A673 (cell line): ENCODE measurements around the gene ITPR1.

Experiments used
- EZH2 ChIP-seq: fragments of 200-600 bp; sonication (generic); IDR thresholded peaks from 2 replicates; pipeline ENCODE4 v1.6.1; 2017; ENCODE audit warnings: borderline replicate concordance, low read depth, mild to moderate bottlenecking, mixed read lengths, antibody characterized with exemption, low read length; ENCODE audit not compliant: poor library complexity, severe bottlenecking
- TF ChIP-seq, protein P1 (sequence below): fragments of 300-800, 200-600 bp; sonication (generic); conservative IDR thresholded peaks from 2 replicates; pipeline ENCODE4 v1.5.1; 2017; ENCODE audit warnings: low read depth, mild to moderate bottlenecking, antibody characterized with exemption, low read length, moderate library complexity, mixed read lengths

DNA sequence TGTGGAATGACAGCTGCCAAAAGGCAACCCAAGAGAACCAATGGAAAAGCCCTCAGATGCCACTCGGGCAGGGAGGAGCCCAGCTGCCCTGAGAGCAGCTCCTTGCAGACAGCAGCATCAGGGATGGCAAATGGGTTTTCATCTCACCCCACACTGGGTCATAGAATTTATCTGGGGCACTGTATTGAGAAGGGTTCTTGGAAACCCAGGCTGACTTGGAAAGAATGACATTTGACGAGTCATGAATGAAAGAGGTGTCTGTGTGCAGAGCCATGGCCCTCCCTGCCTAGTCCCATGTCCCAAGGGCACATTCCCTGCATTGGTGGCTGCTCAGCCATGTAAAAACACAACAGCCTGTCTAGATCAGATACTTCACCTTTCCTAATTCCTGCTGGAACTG, 328.2 kb downstream of the ITPR1 start:
- TF ChIP-seq, protein P1, sequence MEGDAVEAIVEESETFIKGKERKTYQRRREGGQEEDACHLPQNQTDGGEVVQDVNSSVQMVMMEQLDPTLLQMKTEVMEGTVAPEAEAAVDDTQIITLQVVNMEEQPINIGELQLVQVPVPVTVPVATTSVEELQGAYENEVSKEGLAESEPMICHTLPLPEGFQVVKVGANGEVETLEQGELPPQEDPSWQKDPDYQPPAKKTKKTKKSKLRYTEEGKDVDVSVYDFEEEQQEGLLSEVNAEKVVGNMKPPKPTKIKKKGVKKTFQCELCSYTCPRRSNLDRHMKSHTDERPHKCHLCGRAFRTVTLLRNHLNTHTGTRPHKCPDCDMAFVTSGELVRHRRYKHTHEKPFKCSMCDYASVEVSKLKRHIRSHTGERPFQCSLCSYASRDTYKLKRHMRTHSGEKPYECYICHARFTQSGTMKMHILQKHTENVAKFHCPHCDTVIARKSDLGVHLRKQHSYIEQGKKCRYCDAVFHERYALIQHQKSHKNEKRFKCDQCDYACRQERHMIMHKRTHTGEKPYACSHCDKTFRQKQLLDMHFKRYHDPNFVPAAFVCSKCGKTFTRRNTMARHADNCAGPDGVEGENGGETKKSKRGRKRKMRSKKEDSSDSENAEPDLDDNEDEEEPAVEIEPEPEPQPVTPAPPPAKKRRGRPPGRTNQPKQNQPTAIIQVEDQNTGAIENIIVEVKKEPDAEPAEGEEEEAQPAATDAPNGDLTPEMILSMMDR, result no peak
- no peak for TF ChIP-seq EZH2
